Measurements from ENCODE around the gene ENPP3.
"Not testable (repeated sequence)": the region's sequence is repeated elsewhere in the genome, so short reads cannot be mapped to it uniquely, and the experiment has no call there.

Gene ENPP3

DNA sequence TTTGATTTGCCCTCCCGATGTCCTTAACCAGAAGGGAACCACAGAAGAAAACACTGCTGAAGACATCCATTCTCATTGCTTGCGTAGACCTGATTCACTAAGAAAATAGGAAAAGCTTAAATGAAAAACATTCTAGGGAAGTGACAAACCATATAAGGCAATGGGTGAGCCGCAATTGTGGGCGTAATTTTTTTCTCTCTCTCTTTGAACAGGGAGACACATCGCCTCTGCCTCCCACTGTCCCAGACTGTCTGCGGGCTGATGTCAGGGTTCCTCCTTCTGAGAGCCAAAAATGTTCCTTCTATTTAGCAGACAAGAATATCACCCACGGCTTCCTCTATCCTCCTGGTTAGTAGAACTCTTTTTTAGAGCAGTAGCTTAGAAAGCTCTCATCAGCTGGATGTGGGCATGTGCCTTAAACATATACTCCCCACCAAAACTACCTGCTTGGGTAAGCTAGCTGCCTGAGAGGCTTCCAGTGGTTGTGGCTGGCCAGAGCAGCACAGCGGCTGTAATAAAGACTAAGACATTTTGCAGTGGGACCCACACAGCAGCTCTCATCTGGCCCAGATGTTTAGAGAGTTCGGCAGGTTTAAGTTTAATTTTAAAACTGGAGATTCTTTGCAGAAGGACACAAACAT is 96.4 kb downstream of the ENPP3 start:
- no peak for DNase-seq (ENCODE audit: low read depth in 2 of 3, low spot score in 1 of 3)

DNA sequence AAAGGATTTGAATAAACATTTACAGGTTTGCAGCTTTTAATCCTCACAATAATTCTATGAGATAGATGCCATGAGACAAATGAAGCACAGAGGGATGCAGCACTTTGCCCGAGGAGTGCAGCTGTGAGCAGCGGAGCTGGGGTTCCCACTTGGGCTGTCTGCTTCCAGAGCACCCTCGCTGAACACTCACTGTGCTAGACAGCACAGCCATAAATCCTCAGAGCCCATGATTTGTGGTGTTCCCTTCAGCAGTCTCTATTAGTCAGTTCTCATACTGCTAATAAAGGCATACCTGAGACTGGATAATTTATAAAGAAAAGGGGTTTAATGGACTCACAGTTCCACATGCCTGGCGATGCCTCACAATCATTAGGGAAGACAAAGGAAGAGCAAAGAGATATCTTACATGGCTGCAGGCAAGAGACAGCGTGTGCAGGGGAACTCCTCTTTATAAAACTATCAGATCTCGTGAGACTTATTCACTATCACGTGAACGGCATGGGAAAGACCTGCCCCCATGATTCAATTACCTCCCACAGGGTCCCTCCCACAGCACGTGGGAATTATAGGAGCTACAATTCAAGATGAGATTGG is 99.0 kb downstream of the ENPP3 start:
- no peak for DNase-seq (ENCODE audit: low read depth in 2 of 3, low spot score in 1 of 3)

DNA sequence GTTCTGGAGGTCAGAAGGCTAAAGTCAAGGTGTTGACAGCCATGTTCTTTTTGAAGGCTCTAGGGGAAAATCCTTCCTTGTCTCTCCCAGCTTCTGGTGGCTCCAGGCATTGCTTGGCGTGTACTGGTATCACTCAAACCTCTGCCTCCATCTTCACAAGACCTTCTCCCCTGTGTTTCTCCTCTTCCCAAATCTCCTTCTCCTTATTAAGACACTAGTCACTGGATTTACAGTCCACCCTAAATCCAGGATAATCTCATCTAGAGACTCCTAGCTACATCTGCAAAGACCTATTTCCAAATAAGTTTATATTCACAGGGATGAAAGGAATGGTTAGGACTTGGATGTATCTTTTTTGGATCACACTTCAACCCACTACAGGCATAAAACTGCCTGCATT is 99.7 kb downstream of the ENPP3 start:
- DNase-seq (ENCODE audit: low read depth in 2 of 3, low spot score in 1 of 3): no peak

DNA sequence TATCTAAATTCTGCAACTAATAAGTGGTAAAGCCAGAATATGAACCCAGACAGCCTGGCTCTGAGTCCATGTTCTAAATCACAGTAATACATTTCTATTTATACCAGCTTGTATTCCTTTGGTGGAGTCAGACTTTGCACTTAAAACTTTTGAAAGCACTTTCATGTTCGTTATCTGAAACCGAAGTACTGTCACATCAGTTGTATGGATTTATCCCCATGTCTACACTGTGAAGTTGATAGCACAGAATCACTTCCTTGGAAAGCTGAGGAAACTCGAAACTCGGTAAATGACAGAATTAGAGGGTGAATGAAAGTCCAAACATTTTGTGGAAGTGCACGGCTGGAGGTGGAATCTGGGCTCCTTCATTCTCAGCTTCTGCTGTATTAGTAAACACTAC is 102.0 kb downstream of the ENPP3 start:
- no peak for DNase-seq (ENCODE audit: low read depth in 2 of 3, low spot score in 1 of 3)

DNA sequence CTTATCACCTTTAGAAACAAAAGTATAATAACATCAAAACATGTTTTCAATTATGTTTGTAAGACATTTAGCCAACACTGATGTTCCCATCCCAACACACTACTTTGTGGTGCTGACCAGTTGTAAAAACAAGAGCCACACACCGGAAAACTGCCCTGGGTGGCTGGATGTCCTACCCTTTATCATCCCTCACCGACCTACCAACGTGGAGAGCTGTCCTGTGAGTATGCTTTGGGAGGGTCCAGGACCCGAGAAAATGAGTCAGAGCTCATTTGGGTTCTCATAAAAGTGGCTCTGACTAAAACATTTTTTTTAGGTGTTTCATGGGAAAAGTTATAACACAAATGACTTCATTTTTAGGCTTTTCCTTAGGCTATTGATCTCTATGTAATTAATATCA is 103.1 kb downstream of the ENPP3 start:
- DNase-seq (ENCODE audit: low read depth in 2 of 3, low spot score in 1 of 3): no peak

DNA sequence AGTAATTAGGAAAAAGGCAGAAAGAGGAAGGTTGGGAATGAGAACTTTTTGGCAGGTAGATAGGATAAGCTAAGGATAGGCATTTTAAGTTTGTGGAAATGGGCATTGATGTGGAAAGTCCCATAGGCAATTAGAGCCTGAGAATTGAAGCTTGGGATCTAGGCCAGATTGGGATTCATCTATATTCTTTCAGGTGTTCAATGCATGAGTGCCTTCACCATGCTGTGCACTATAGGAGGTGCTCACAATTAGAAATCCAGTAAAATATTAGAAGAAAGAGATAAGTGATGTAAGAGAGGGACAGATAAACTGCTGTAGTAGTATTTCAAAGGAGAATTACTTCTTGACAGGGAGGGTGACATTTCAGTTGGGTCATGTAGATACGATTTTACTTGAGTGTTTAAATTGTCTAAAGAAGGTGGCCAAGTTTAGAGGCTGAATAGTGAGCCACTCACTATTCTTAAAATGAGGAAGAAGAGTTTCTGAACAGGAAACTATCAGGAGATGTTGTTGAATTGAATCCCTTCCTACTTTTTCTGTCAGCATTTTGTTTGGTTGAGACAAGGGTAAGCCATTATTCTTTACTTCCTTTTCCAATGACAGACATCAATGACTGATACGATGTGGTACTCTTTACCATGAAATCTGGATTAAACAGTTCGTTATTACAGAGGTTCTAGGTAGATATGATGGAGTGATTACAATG is 104.7 kb downstream of the ENPP3 start:
- DNase-seq (ENCODE audit: low read depth in 2 of 3, low spot score in 1 of 3): no peak

DNA sequence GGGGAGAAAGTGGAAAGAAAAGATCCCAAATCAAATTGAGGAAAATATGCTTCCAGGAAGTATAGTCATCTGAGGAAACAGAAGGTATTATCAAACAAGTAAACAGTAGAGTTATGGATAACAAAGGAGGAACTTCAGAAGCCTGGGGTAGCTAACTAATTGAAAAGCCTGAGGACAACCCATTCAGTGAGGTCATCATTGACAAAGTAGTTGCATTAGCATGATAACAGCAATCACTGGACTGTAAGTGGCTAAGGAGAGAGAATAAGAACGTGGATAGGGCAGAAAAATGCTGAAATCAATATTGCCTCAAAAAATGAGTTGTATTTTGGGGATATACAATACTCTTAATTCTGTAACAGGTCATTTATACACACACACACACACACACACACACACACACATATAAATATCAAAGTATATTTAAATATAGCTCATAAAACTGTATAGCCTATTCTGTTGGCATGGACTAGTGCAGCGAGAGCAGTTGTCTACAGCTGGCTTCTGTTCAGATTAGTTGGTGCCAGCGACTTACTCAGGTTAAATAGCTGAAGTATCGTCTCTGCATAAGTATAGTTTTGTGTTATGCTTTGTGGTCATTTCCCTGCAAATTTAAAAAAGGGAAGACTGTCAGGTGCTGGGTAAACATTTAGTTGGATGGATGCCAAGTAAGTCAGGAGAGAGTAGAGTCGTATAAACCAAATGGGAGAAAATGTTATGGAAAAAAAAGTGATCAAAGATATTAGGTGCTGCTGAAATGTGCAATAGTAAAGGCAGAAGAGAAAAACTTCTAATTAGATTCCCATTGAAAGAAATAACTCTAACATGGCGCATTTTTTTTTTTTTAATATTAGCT is 107.6 kb downstream of the ENPP3 start:
- no peak for DNase-seq (ENCODE audit: low read depth in 2 of 3, low spot score in 1 of 3)

DNA sequence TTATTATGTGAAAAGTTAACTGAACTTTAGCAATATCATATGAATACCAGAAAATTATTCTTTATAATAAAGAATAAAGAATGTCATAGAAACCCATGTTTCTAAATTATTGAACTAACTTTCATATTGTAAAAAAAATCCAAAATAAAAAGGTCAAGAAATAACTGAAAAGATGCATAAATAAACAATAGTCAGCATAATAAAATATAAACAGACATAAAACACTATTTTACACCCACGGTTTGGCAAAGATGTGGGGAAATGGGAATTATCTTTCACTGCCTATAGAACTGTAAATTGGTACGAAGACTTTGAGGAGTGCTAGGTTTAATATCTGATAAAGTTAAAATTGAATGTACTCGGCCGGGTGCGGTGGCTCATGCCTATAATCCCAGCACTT is 108.4 kb downstream of the ENPP3 start:
- DNase-seq (ENCODE audit: low read depth in 2 of 3, low spot score in 1 of 3): no peak

DNA sequence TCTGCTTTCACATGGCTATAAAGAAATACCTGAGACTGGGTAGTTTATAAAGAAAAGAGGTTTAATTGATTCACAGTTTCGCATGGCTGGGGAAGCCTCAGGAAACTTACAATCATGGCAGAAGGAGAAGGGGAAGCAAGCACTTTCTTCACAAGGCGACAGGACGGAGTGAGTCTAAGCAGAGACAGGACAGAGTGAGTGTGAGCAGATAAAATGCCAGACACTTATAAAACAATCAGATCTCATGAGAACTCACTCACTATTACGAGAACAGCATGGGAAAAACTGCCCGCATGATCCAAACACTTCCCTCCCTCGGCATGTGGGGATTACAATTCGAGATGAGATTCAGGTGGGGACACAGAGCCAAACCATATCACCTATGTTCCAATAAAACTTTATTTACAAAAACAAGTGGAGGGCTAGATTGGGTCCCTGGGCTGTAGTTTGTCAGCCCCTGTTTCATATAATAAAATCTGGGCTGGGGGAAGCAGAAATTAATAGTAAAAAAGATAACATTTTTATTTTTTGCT is 110.8 kb downstream of the ENPP3 start:
- DNase-seq (ENCODE audit: low read depth in 2 of 3, low spot score in 1 of 3): no peak

DNA sequence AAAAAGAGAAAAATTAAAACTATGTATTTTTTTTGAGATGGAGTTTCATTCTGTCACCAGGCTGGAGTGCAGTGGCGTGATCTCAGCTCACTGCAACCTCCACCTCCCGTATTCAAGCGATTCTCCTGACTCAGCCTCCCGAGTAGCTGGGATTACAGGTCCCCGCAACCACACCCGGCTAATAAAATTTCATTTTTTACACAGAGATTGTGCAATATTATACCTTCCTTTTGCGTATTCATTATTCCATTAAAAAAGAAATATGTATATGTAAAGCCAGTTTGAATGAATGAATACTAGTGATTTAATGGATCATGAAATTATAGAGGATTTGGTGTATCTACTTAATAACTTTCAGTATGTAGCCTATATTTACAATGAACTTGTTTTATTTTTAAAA is 111.9 kb downstream of the ENPP3 start:
- DNase-seq (ENCODE audit: low read depth in 2 of 3, low spot score in 1 of 3): no peak

DNA sequence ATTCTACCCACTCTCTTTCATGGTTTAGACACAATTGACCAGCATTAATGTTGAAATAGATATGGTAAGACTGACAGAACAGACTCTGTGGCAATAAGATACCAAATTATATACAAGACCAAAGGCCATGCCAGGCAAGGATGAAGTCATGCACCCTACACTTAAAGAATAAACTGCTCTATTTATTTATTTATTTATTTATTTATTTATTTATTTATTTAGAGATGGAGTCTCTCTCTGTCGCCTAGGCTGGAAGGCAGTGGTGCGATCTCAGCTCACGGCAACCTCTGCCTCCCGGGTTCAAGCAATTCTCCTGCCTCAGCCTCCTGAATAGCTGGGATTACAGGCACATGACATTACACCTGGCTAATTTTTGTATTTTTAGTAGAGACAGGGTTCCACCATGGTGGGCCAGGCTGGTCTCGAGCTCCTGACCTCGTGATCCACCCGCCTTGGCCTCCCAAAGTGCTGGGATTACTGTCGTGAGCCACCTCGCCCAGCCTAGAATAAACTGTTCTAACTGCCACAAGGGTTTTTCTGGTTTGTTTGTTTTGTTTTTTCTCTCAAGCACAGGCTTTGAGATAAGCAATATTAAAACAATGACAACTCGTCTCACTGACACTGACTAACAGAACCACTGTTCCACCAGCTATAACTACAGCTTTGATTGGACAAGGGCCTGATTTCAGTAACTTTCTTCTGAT is 114.1 kb downstream of the ENPP3 start:
- DNase-seq (ENCODE audit: low read depth in 2 of 3, low spot score in 1 of 3): not testable (repeated sequence)

DNA sequence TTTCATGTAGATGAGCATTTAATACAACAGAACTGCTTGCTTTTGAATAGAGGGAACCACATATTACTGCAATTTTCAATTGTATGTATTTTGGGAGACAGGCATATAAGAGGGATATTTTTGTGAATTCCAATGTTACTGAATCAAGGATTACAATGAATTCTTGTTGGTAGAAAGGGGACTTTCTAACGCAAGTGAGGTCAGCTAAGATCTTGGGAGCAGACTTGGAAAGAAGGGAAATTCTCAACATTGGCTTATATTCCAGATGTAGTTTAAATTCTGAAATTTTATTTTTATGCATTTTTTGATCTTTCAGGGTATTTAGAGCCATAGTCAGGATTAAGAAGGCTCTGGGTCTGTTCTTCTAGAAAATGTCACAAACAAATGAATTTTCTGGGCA is 117.0 kb downstream of the ENPP3 start:
- no peak for DNase-seq (ENCODE audit: low read depth in 2 of 3, low spot score in 1 of 3)

DNA sequence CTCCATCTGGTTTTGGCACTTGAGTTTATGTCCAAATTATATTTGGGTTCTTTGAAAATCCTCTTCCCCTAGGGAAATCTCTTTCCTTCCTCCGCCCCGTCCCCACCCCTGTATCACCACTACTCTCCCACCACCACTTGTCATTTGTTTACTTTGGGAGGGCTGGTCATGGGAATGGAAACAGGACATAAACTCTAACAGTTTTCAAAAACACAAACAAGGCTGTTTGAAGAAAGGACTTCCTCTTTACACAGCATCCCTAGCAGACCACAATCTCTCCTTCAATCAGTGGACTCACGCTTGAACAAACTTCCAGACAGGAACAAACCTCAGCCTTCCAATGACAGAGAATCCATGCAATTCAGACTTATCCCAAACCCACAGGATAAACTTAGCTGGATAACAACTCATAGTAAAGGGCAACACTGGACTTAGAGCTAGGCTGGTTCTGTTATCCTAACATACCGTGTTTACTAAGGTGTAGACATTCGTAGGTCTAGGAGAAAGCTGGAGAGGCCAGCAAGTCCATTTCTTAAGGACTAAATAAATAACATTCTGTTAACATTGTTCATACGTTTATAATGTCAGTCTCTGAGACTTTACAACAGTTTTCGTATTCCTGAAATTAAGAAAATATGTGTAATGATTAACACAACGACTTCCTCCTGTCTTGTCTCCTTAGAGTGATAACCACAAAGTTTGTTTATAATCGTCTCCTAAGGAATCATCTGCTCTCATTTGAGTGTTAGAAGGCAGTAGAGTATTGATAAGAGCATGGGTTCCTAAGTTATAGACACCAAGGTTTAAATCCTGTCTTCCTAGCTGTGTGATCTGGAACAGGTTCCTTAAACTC is 117.8 kb downstream of the ENPP3 start:
- no peak for DNase-seq (ENCODE audit: low read depth in 2 of 3, low spot score in 1 of 3)

DNA sequence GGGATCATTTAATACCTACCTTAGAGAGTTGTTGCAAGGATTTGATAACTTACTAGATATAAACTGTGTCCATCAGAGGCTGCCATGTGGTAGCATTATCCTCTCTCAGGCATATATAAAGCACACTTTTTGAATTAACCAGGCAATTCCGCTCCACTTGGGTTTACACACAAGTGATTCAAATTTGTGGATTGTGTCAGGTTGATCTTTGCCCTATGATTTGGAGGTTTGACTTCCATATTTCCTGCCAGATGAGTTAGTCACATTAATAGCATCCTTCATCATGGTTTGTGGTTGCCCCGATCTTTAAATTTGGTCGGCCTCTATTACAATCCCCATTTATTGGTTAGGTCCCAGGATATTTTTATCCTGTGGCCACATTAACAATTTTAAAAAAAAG is 118.5 kb downstream of the ENPP3 start:
- no peak for DNase-seq (ENCODE audit: low read depth in 2 of 3, low spot score in 1 of 3)

DNA sequence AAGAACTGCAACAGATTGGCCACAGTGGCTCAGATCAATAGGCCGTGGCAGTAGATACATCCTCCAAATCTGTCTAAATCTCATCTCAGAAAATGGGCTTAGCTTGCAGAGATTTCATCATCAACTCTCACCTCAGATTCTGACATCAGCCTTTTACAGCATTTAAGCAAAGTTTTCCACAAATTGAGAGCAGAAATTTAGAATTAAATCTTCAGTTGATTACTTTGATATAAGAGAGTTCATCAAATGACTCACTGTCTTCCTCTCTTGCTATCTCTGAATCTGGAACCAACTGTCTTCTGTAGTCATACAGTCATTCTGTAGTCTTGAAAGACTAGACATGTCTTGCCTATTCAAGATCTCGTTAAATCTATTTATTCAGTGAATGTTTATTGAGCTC is 118.9 kb downstream of the ENPP3 start:
- no peak for DNase-seq (ENCODE audit: low read depth in 2 of 3, low spot score in 1 of 3)

DNA sequence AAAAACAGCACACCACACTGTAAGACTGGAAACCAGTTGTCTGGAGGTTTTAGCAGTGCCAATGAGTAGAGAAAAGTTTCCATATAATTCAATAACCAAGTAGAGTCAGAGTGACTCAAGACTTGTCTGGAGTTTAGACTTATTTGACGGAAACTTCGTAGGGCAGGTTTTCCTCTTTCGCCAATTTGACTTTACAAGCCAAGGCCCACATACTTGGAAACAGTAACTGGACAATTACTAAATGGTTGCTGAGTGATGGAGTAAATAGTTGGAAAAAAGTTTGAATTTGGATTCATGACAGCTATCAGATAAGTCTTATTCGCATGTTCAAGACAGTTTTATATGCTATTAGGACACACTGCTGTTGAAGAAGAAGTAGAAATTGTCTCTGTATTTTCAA is 121.8 kb downstream of the ENPP3 start:
- no peak for DNase-seq (ENCODE audit: low read depth in 2 of 3, low spot score in 1 of 3)

DNA sequence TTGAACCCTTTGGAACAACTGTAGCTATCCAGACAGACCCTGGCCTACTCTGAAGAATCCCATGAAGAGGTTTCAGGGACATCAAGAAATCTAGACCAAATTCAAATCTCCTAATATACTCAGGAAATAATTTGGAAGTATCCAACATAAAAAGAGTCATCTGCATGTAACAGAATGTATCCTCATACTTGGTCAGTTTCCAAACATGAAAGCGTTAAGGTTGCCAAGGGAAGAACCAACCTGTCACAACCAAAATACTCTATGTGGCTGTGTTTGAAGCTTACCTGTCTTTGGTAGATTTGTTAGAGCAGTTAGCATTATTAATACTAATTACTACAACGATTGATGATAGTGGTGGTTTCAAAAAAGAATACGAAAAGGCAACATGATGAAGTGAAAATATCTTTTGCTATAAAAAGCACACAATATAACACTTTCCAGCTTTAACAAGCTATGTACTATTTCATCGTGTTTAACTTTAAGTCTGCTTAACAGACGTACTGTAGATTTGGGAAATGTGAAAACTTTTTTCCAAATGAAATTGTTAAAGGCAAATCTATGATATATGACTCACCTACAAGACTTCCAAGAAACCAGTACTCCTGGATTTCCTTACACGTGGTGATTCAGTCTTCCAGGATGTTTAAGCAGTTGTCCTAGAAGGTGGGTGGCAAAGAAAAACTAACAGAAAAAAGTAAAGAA is 124.1 kb downstream of the ENPP3 start:
- DNase-seq (ENCODE audit: low read depth in 2 of 3, low spot score in 1 of 3): no peak

DNA sequence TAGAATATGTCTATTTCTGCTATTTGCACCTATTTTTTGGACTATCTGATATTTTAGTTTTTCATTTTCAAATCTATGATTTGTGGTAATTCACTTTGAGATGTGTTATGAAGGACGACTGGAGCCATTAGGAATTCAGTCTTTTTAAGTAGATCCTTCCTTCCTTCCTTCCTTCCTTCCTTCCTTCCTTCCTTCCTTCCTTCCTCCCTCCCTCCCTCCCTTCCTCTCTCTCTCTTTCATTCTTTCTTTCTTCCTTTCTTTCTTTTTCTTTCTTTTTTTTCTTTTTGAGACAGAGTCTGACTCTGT is 124.6 kb downstream of the ENPP3 start:
- no peak for DNase-seq (ENCODE audit: low read depth in 2 of 3, low spot score in 1 of 3)

DNA sequence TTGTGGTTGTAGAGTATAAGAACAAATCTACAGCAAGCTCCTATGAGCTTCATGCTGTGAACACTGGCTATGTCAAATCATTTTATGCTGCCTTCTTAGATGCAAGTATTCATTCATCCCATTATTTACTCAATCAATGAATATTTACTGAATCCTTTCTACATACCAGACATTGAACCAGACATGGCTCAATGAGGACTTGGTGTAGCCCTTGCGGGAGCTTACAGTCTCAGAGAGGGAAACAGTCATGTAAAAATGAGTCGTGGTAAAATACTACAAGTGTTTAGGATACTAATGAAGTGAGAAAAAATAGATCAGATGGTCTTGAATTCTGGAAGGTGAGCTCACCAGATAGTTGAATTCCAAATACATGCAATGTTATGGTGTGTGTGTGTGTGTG is 125.9 kb downstream of the ENPP3 start:
- DNase-seq (ENCODE audit: low read depth in 2 of 3, low spot score in 1 of 3): no peak

DNA sequence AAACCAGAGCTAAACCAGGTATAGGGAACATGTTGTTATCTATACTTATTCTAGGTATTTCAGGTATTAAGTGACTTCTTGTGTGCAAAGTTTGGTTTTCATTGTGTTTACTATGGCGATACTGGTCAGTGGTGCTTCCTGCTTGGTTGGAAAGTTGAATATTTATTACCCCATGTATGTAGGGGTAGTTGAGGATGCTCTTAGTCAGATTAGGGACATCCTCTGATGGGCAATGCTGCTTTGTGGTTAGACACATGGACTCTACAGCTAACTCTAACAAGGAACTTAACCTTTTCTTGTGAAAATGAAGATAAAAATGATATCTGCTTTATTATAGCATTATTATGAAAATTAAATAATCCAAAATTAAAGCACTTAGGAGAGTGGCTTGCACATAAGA is 126.6 kb downstream of the ENPP3 start:
- no peak for DNase-seq (ENCODE audit: low read depth in 2 of 3, low spot score in 1 of 3)

All from stimulated activated CD4-positive, alpha-beta T cell treated with anti-CD3 and anti-CD28 coated beads, Interleukin-12 subunit alpha, Interleukin-12 subunit beta, amount 100 ng/mL, for 48 hours (primary cell).